OCI-LY7 (cell line): Measurements from ENCODE around the gene NIT2.

ENCODE experiments used
- EZH2phosphoT487 ChIP-seq: fragments of 200-600 bp; sonication (generic); IDR thresholded peaks from 2 replicates; pipeline ENCODE4 v1.6.1; 2018; ENCODE audit warnings: low read depth, borderline replicate concordance, mild to moderate bottlenecking, mixed run types, antibody characterized with exemption, low read length, moderate library complexity, mixed read lengths
- TF ChIP-seq, protein P1 (sequence below): fragments of 200-600 bp; sonication (generic); conservative IDR thresholded peaks from 2 replicates; pipeline ENCODE4 v1.5.1; 2014; ENCODE audit warnings: mild to moderate bottlenecking, antibody characterized with exemption, low read length, moderate library complexity, mixed read lengths

DNA sequence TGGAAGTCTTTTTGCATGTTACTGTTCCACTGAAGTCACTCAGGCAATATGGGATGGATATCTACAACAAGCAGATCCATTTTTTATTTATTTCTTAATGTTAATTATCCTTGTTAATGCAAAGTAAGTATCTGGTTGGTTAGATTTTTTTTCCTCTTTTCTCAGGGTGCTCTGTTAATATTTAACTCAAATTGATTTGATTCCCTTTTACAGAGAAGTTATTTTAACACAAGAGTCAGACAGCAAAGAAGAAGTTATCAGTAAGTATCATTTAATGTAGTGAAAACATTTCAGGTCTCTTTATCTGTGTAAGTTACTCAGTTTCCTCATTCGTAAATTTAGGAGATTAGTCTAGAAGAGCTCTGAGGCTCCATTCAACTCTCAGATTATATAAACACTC is 39.5 kb upstream of the NIT2 start:
- TF ChIP-seq, protein P1, sequence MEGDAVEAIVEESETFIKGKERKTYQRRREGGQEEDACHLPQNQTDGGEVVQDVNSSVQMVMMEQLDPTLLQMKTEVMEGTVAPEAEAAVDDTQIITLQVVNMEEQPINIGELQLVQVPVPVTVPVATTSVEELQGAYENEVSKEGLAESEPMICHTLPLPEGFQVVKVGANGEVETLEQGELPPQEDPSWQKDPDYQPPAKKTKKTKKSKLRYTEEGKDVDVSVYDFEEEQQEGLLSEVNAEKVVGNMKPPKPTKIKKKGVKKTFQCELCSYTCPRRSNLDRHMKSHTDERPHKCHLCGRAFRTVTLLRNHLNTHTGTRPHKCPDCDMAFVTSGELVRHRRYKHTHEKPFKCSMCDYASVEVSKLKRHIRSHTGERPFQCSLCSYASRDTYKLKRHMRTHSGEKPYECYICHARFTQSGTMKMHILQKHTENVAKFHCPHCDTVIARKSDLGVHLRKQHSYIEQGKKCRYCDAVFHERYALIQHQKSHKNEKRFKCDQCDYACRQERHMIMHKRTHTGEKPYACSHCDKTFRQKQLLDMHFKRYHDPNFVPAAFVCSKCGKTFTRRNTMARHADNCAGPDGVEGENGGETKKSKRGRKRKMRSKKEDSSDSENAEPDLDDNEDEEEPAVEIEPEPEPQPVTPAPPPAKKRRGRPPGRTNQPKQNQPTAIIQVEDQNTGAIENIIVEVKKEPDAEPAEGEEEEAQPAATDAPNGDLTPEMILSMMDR = no peak
- no peak for TF ChIP-seq EZH2phosphoT487
